Measurements from ENCODE around the gene CXCL14. TPM values are rescaled to one million over a fixed set of nuclear protein-coding genes. Genes with fewer than 3 reads are reported as not detected.
"Not testable (repeated sequence)": the region's sequence is repeated elsewhere in the genome, so short reads cannot be mapped to it uniquely, and the experiment has no call there.

The CXCL14 gene
- total RNA-seq, 2 experiments from 2014 or later: not detected

DNA sequence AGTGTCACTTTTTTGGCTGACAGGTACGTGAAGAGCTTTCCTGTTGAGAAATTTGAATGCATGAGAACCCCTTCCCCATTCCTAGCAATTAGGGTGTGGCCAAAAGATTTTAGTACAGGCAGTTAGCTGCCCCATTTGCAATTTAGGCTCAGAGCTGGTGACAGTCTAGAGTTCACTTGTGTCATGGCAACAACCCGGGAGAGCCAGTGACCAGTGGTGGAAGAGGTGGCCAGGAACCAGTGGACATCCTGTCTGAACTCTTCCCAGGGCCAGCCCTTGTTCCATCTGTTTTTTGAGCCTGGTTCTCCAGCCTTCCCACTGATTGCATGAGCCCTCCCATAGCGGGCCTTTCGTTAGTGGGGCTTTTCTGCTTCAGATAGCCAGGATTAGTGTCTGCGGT lies 40.5 kb downstream of the CXCL14 start:
- no peaks in the 10 kb centered on the region for H3K36me3 Mint-ChIP-seq
- ATAC-seq (ENCODE audit: low read depth): no peak
- H3K27ac Mint-ChIP-seq: no peak overlapping the region
- H3K9me3 Mint-ChIP-seq: no peaks in the 10 kb centered on the region
- POLR2A ChIA-PET: no interaction called here
- H3K27me3 Mint-ChIP-seq: peaks cover 91% of the 10 kb centered on the region
- no peak for DNase-seq
- peaks cover 2% of the 10 kb centered on the region for H3K4me1 Mint-ChIP-seq
- H3K4me3 Mint-ChIP-seq: no peak overlapping the region

- ATAC-seq (ENCODE audit: low read depth) (no peak), DNase-seq (no peak)
- no peak overlapping the region for H3K4me3 Mint-ChIP-seq
- H3K4me1 Mint-ChIP-seq: peaks cover 2% of the 10 kb centered on the region
- H3K9me3 Mint-ChIP-seq: no peaks in the 10 kb centered on the region
- peaks cover 91% of the 10 kb centered on the region for H3K27me3 Mint-ChIP-seq
- H3K27ac Mint-ChIP-seq: no peak overlapping the region
- H3K36me3 Mint-ChIP-seq: no peaks in the 10 kb centered on the region
- POLR2A ChIA-PET: no interaction called here
Measured at GRCh38 chr5:135537745-135538144, 41.0 kb downstream of the CXCL14 start.

- H3K36me3 Mint-ChIP-seq: no peaks in the 10 kb centered on the region
- peaks cover 2% of the 10 kb centered on the region for H3K4me1 Mint-ChIP-seq
- ATAC-seq (ENCODE audit: low read depth): no peak
- H3K4me3 Mint-ChIP-seq: no peak overlapping the region
- H3K27ac Mint-ChIP-seq: no peak overlapping the region
- H3K27me3 Mint-ChIP-seq: peaks cover 89% of the 10 kb centered on the region
- POLR2A ChIA-PET: no interaction called here
- H3K9me3 Mint-ChIP-seq: no peaks in the 10 kb centered on the region
- no peak for DNase-seq
Measured at GRCh38 chr5:135537271-135537670, 41.5 kb downstream of the CXCL14 start.

- no peaks in the 10 kb centered on the region for H3K9me3 Mint-ChIP-seq
Measured at GRCh38 chr5:135535820-135536801, 42.7 kb downstream of the CXCL14 start, which contains the start of gene NEUROG1. Gene NEUROG1, minus strand, starts transcription at chr5:135535964. Its CDS starts 274 bp downstream, at chr5:135535690.

GRCh38 chr5:135535420-135535819 lies 43.4 kb downstream of the CXCL14 start:
- no peaks in the 10 kb centered on the region for H3K36me3 Mint-ChIP-seq
- ATAC-seq (ENCODE audit: low read depth): no peak
- H3K4me3 Mint-ChIP-seq: no peak overlapping the region
- DNase-seq: no peak
- no peaks in the 10 kb centered on the region for H3K9me3 Mint-ChIP-seq
- no peak overlapping the region for H3K27ac Mint-ChIP-seq
- peaks cover 83% of the 10 kb centered on the region for H3K27me3 Mint-ChIP-seq
- POLR2A ChIA-PET: no interaction called here
- peaks cover 2% of the 10 kb centered on the region for H3K4me1 Mint-ChIP-seq

More at GRCh38 chr5:135535820-135536801, 42.7 kb downstream of the CXCL14 start, which contains the start of gene NEUROG1:
- POLR2A ChIA-PET: no interaction called here
- no peaks in the 10 kb centered on the region for H3K36me3 Mint-ChIP-seq
- H3K4me1 Mint-ChIP-seq: peaks cover 2% of the 10 kb centered on the region
- H3K27ac Mint-ChIP-seq: peak within 1 kb of the TSS; percentile 58
- H3K4me3 Mint-ChIP-seq: peak within 1 kb of the TSS; percentile 30
- peaks cover 84% of the 10 kb centered on the region for H3K27me3 Mint-ChIP-seq
- DNase-seq (no peak), ATAC-seq (ENCODE audit: low read depth) (no peak)

DNA sequence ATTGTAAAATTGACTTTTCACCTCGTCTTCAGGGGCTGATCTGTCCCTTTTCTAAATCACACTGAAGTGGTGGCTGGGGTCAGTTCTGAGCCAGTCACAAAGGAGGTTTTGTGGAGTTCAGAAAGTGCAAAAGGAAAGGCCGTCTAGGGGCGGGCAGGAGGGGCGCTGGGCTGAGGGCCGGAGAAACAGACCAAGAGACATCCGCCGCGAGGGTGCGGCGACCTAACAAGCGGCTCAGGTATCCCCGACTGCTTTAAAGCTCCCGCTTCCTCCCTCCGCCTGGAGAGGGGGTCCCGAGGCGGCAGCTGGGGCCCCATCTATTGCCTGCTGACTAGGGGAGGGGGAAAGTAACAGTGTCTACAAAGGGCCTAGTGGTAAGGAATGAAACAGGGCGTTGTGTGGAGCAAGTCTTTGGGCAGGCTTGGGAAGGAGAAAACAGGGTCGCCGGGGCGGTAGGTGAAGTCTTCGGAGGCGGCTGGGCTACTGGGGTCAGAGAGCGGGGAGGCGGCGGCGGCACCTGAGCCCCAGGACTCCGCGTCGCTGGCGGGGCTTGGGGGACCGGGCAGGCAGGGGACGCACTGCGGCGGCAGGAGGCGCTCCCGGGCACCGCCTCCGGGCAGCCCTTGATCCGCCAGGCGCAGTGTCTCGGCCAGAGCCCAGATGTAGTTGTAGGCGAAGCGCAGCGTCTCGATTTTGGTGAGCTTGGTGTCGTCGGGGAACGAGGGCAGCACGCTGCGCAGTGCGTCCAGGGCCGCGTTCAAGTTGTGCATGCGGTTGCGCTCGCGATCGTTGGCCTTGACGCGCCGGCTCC lies 44.0 kb downstream of the CXCL14 start:
- POLR2A ChIA-PET: no interaction called here
- peaks cover 2% of the 10 kb centered on the region for H3K4me1 Mint-ChIP-seq
- peaks cover 86% of the 10 kb centered on the region for H3K27me3 Mint-ChIP-seq
- H3K9me3 Mint-ChIP-seq: no peaks in the 10 kb centered on the region
- ATAC-seq (ENCODE audit: low read depth) (no peak), DNase-seq (no peak)
- H3K36me3 Mint-ChIP-seq: no peaks in the 10 kb centered on the region
- peak overlapping the region; percentile 58 for H3K27ac Mint-ChIP-seq
- H3K4me3 Mint-ChIP-seq: peak overlapping the region; percentile 30

DNA sequence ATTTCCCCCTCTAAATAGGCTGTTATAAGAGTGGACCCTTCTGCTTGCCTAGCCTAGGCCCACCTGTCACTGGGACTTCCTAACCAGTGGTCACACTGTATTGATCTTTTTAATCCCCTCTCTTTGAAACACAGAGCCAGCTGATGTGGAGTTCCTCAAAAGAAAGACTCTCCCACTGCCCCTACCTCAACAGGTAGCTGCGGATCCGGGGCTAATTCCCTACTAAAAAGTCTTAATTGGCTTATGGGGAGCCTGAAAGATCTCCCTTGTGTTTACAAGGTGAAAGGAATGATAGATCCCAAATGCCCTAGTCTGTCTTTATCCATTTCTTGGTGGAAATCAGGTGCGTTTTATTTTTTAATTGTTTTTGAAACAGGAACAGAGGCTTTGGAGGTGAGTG lies 45.0 kb downstream of the CXCL14 start:
- no peak overlapping the region for H3K4me3 Mint-ChIP-seq
- H3K4me1 Mint-ChIP-seq: peaks cover 2% of the 10 kb centered on the region
- ATAC-seq (ENCODE audit: low read depth): no peak
- H3K27me3 Mint-ChIP-seq: peaks cover 84% of the 10 kb centered on the region
- DNase-seq: no peak
- no peaks in the 10 kb centered on the region for H3K9me3 Mint-ChIP-seq
- no peak overlapping the region for H3K27ac Mint-ChIP-seq
- no peaks in the 10 kb centered on the region for H3K36me3 Mint-ChIP-seq
- POLR2A ChIA-PET: no interaction called here

GRCh38 chr5:135533334-135533733 lies 45.5 kb downstream of the CXCL14 start:
- Mint-ChIP-seq H3K9me3 (no peaks in the 10 kb centered on the region), H3K27me3 (peaks cover 79% of the 10 kb centered on the region), H3K36me3 (no peaks in the 10 kb centered on the region), H3K4me3 (no peak overlapping the region), H3K27ac (no peak overlapping the region), H3K4me1 (peaks cover 2% of the 10 kb centered on the region)
- DNase-seq (no peak), ATAC-seq (ENCODE audit: low read depth) (no peak)
- POLR2A ChIA-PET: no interaction called here

DNA sequence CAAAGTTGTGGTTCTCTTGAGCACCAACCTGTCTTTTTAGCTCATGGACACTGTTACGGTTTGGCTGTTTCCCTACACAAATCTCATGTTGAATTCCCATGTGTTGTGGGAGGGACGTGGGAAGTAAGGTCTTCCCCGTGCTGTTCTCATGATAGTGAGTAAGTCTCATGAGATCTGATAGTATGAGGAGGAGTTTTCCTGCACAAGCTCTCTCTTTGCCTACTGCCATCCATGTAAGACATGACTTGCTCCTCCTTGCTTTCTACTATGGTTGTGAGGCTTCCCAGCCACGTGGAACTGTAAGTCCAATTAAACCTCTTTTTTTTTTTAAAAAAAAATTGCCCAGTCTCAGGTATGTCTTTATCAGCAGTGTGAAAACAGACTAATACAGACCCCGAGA lies 49.2 kb downstream of the CXCL14 start:
- H3K4me1 Mint-ChIP-seq; DNase-seq; H3K36me3 Mint-ChIP-seq; ATAC-seq (ENCODE audit: low read depth); H3K27ac Mint-ChIP-seq; H3K4me3 Mint-ChIP-seq; H3K9me3 Mint-ChIP-seq; POLR2A ChIA-PET: not testable (repeated sequence)
- peaks cover 68% of the 10 kb centered on the region for H3K27me3 Mint-ChIP-seq

GRCh38 chr5:135526924-135527323 lies 51.9 kb downstream of the CXCL14 start:
- peaks cover 54% of the 10 kb centered on the region for H3K27me3 Mint-ChIP-seq
- POLR2A ChIA-PET: no interaction called here
- no peak overlapping the region for H3K4me3 Mint-ChIP-seq
- H3K9me3 Mint-ChIP-seq: peaks cover 6% of the 10 kb centered on the region
- DNase-seq (no peak), ATAC-seq (ENCODE audit: low read depth) (no peak)
- H3K36me3 Mint-ChIP-seq: no peaks in the 10 kb centered on the region
- no peak overlapping the region for H3K27ac Mint-ChIP-seq
- H3K4me1 Mint-ChIP-seq: no peaks in the 10 kb centered on the region

DNA sequence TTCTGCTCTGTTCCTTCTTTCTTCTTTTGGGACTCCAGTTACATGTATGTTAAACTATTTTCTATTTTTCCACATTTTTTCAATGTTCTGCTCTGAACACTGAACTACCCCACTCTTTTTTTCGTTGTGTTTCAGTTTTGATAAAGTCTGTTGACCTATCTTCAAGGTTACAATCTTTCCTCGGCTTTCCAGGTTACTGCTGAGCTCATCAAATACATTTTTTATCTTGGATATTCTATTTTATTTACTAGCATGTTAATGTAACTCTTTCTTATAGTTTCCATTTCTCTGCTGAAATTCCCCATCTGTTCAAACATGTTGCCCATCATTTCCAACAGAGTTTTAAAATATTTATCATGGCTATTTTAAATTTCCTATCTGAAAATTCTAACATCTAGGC lies 56.8 kb downstream of the CXCL14 start:
- Mint-ChIP-seq H3K4me3 (no peak overlapping the region), H3K27ac (no peak overlapping the region), H3K36me3 (no peaks in the 10 kb centered on the region), H3K9me3 (peaks cover 6% of the 10 kb centered on the region), H3K4me1 (no peaks in the 10 kb centered on the region), H3K27me3 (peaks cover 58% of the 10 kb centered on the region)
- DNase-seq (no peak), ATAC-seq (ENCODE audit: low read depth) (no peak)
- POLR2A ChIA-PET: no interaction called here

Data from activated naive CD8-positive, alpha-beta T cell treated with anti-CD3 and anti-CD28 coated beads, Interleukin-2, amount 10 ng/mL, durations not matched to agents 7 days and 5 days (primary cell).